ENCODE results near the gene MAN1B1. TPM values are rescaled to one million over a fixed set of nuclear protein-coding genes. Genes with fewer than 3 reads are reported as not detected.

Gene MAN1B1
- total and polyA plus RNA-seq, 7 experiments from 2014 or later = 36.0 to 74.2 (median 64.7) TPM

GRCh38 chr9:137149942-137150616, 63.3 kb downstream of the MAN1B1 start:
- H3K4me1 Mint-ChIP-seq = peaks cover 0 to 10% (median 0%) of the 10 kb centered on the region in 7 donors
- no peaks in the 10 kb centered on the region for H3K9me3 Mint-ChIP-seq
- no peak for DNase-seq
- H3K4me3 Mint-ChIP-seq = peak overlapping the region in 1 of 10 donors; percentile 25
- H3K36me3 ChIP-seq (ENCODE audit: control insufficient read depth in 2 of 3, insufficient read depth in 3 of 3, low read length in 3 of 3) = no peaks in the 10 kb centered on the region
- peaks cover 4 to 14% (median 8%) of the 10 kb centered on the region in 5 donors for H3K27me3 Mint-ChIP-seq
- POLR2A ChIA-PET = interaction anchor here (1.1 kb wide), 1 partner anchor 39 kb away, joined by 3 read pairs; no protein-coding TSS in a partner anchor
- H3K27ac ChIP-seq (ENCODE audit: low read depth, low read length) = no peak overlapping the region
- intact Hi-C loops (cut with micrococcal nuclease) = loop anchor here in 1 of 2 donors (2.0 kb wide), 1 partner anchor 51 kb away; the partner anchor contains the start of gene TPRN
- ATAC-seq = no peak
- H3K27me3 ChIP-seq (ENCODE audit: control insufficient read depth in 2 of 2, insufficient read depth in 2 of 2, low read length in 2 of 2) = peaks cover 0 to under 1% of the 10 kb centered on the region in 2 donors
- H3K36me3 Mint-ChIP-seq = no peaks in the 10 kb centered on the region
- H3K9me3 ChIP-seq (ENCODE audit: control insufficient read depth in 2 of 3, low read length in 3 of 3) = no peaks in the 10 kb centered on the region
- H3K4me3 ChIP-seq (ENCODE audit: low read length) = no peak overlapping the region
- CTCF ChIA-PET = no interaction called here
- no peaks in the 10 kb centered on the region for H3K4me1 ChIP-seq (ENCODE audit: control insufficient read depth in 2 of 2, insufficient read depth in 2 of 2, low read length in 2 of 2)
- H3K27ac Mint-ChIP-seq = no peak overlapping the region

- Histone ChIP-seq H3K4me1 (ENCODE audit: control insufficient read depth in 2 of 2, insufficient read depth in 2 of 2, low read length in 2 of 2) (no peaks in the 10 kb centered on the region), H3K27me3 (ENCODE audit: control insufficient read depth in 2 of 2, insufficient read depth in 2 of 2, low read length in 2 of 2) (peaks cover 0 to 4% of the 10 kb centered on the region in 2 donors), H3K36me3 (ENCODE audit: control insufficient read depth in 2 of 3, insufficient read depth in 3 of 3, low read length in 3 of 3) (no peaks in the 10 kb centered on the region), H3K4me3 (ENCODE audit: low read length) (no peak overlapping the region), H3K9me3 (ENCODE audit: control insufficient read depth in 2 of 3, low read length in 3 of 3) (no peaks in the 10 kb centered on the region), H3K27ac (ENCODE audit: low read depth, low read length) (no peak overlapping the region)
- Mint-ChIP-seq H3K27ac (peak overlapping the region in 1 of 9 donors; percentile 65), H3K36me3 (no peaks in the 10 kb centered on the region), H3K4me3 (no peak overlapping the region), H3K27me3 (peaks cover 7 to 16% (median 12%) of the 10 kb centered on the region in 5 donors), H3K4me1 (peaks cover 0 to 10% (median 0%) of the 10 kb centered on the region in 7 donors), H3K9me3 (no peaks in the 10 kb centered on the region)
- intact Hi-C loops (cut with micrococcal nuclease) = loop anchor here in 1 of 2 donors (2.0 kb wide), 1 partner anchor 50 kb away; the partner anchor contains the start of gene TPRN
- ATAC-seq (no peak), DNase-seq (peak in 1 of 9 donors; percentile 68)
- POLR2A ChIA-PET = no interaction called here
- CTCF ChIA-PET = no interaction called here
Observed at GRCh38 chr9:137150617-137151457, 64.1 kb downstream of the MAN1B1 start.

DNA sequence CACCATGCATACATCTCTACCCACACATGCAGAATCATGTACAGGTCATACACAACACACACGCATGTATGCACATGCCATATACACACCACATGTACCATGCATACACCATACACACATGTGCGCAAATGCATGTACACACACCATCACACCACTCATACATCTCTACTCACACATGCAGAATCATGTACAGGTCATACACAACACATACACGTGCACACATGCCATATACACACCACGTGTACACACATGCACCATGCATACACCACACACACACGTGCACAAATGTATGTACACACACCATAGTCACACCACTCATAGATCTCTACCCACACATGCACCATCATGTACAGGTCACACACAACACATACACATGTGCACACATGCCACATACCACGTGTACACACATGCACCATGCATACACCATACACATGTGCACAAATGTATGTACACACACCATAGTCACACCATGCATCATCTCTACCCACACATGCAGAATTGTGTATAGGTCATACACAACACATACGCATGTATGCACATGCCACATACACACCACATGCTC, 66.1 kb downstream of the MAN1B1 start:
- intact Hi-C loops (cut with micrococcal nuclease) = no loop called here
- peaks cover 0 to 15% (median 3%) of the 10 kb centered on the region in 7 donors for H3K4me1 Mint-ChIP-seq
- DNase-seq (no peak), ATAC-seq (no peak)
- H3K27me3 Mint-ChIP-seq = peaks cover 10 to 22% (median 17%) of the 10 kb centered on the region in 5 donors
- CTCF ChIA-PET = no interaction called here
- peaks cover 0 to 2% (median 0%) of the 10 kb centered on the region in 11 donors for H3K9me3 Mint-ChIP-seq
- Histone ChIP-seq H3K4me3 (ENCODE audit: low read length) (no peak overlapping the region), H3K4me1 (ENCODE audit: control insufficient read depth in 2 of 2, insufficient read depth in 2 of 2, low read length in 2 of 2) (peaks cover 0 to 16% of the 10 kb centered on the region in 2 donors), H3K36me3 (ENCODE audit: control insufficient read depth in 2 of 3, insufficient read depth in 3 of 3, low read length in 3 of 3) (no peaks in the 10 kb centered on the region), H3K9me3 (ENCODE audit: control insufficient read depth in 2 of 3, low read length in 3 of 3) (no peaks in the 10 kb centered on the region), H3K27ac (ENCODE audit: low read depth, low read length) (no peak overlapping the region), H3K27me3 (ENCODE audit: control insufficient read depth in 2 of 2, insufficient read depth in 2 of 2, low read length in 2 of 2) (peaks cover 4 to 18% of the 10 kb centered on the region in 2 donors)
- POLR2A ChIA-PET = no interaction called here
- H3K36me3 Mint-ChIP-seq = no peaks in the 10 kb centered on the region
- no peak overlapping the region for H3K4me3 Mint-ChIP-seq
- no peak overlapping the region for H3K27ac Mint-ChIP-seq

- no peaks in the 10 kb centered on the region for H3K36me3 Mint-ChIP-seq
- no peaks in the 10 kb centered on the region for H3K36me3 ChIP-seq (ENCODE audit: control insufficient read depth in 2 of 3, insufficient read depth in 3 of 3, low read length in 3 of 3)
- intact Hi-C loops (cut with micrococcal nuclease) = loop anchor here in 1 of 2 donors (1.0 kb wide), 1 partner anchor 67 kb away; no protein-coding TSS in a partner anchor
- peaks cover 0 to 3% (median 0%) of the 10 kb centered on the region in 11 donors for H3K9me3 Mint-ChIP-seq
- POLR2A ChIA-PET = interaction anchor here (0.9 to 1.0 kb wide), 2 partner anchors 27 to 30 kb away, joined by 3 read pairs; no protein-coding TSS in a partner anchor
- peak overlapping the region; percentile 41 for H3K4me3 ChIP-seq (ENCODE audit: low read length)
- H3K4me1 ChIP-seq (ENCODE audit: control insufficient read depth in 2 of 2, insufficient read depth in 2 of 2, low read length in 2 of 2) = peaks cover 0 to 16% of the 10 kb centered on the region in 2 donors
- DNase-seq (peak in 6 of 9 donors; percentile 27 to 77 (median 40)), ATAC-seq (peak; percentile 88)
- H3K27me3 ChIP-seq (ENCODE audit: control insufficient read depth in 2 of 2, insufficient read depth in 2 of 2, low read length in 2 of 2) = peaks cover 4 to 24% of the 10 kb centered on the region in 2 donors
- no peak overlapping the region for H3K27ac Mint-ChIP-seq
- H3K27ac ChIP-seq (ENCODE audit: low read depth, low read length) = no peak overlapping the region
- H3K4me3 Mint-ChIP-seq = peak overlapping the region in 8 of 10 donors; percentile 27 to 78 (median 66)
- no peaks in the 10 kb centered on the region for H3K9me3 ChIP-seq (ENCODE audit: control insufficient read depth in 2 of 3, low read length in 3 of 3)
- CTCF ChIA-PET = no interaction called here
- H3K4me1 Mint-ChIP-seq = peaks cover 5 to 19% (median 11%) of the 10 kb centered on the region in 7 donors
- peaks cover 32 to 44% (median 38%) of the 10 kb centered on the region in 5 donors for H3K27me3 Mint-ChIP-seq
Observed at GRCh38 chr9:137156567-137157375, 70.0 kb downstream of the MAN1B1 start.

DNA sequence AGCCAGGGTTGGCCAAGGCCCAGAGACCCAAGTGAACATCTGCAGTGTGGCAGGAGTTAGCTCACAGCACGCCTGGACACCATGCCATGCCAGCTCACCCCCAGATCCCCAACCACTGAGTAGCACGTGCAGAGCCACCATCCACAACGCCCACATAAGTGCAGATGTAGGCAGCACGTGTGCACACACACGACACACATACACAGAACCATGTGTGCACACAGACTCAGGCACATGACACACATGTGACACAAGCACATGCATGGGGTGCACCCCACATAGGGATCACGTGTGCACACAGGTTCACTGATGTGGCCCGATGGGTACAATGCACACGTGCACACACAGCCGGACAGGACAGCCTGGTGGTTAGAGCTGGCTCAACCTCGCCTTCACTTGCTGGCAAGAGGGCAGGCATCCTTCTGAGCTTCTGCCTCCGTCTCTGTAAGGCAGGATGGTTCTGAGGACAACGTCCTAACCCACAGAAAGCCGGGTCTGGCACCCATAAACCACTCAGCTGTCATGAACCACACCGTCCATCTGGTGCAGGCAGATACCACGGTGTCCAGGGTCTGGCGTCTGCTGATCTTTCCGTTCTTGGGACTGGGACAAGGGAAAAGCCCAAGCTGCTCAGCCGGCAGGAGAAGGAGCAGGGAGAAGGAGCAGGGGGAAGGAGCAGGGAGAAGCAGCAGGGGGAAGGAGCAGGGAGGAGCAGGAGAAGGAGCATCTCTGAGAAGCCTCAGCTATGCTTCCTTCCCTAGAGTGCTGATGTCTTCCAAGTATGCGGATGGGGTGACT, 71.0 kb downstream of the MAN1B1 start:
- intact Hi-C loops (cut with micrococcal nuclease) = loop anchor here in 1 of 2 donors (1.0 kb wide), 1 partner anchor 65 kb away; no protein-coding TSS in a partner anchor
- peaks cover 0 to 16% of the 10 kb centered on the region in 2 donors for H3K4me1 ChIP-seq (ENCODE audit: control insufficient read depth in 2 of 2, insufficient read depth in 2 of 2, low read length in 2 of 2)
- H3K4me1 Mint-ChIP-seq = peaks cover 5 to 19% (median 13%) of the 10 kb centered on the region in 7 donors
- H3K4me3 Mint-ChIP-seq = peak overlapping the region in 5 of 10 donors; percentile 27 to 55 (median 48)
- H3K4me3 ChIP-seq (ENCODE audit: low read length) = no peak overlapping the region
- H3K27ac Mint-ChIP-seq = no peak overlapping the region
- ATAC-seq (no peak), DNase-seq (no peak)
- no peaks in the 10 kb centered on the region for H3K9me3 ChIP-seq (ENCODE audit: control insufficient read depth in 2 of 3, low read length in 3 of 3)
- ChIA-PET CTCF (no interaction called here), POLR2A (interaction anchor here (1.0 kb wide), 1 partner anchor 29 kb away, joined by 3 read pairs; no protein-coding TSS in a partner anchor)
- H3K27me3 Mint-ChIP-seq = peaks cover 32 to 45% (median 41%) of the 10 kb centered on the region in 5 donors
- H3K9me3 Mint-ChIP-seq = peaks cover 0 to 3% (median 0%) of the 10 kb centered on the region in 11 donors
- H3K27ac ChIP-seq (ENCODE audit: low read depth, low read length) = no peak overlapping the region
- H3K36me3 Mint-ChIP-seq = no peaks in the 10 kb centered on the region
- peaks cover 4 to 24% of the 10 kb centered on the region in 2 donors for H3K27me3 ChIP-seq (ENCODE audit: control insufficient read depth in 2 of 2, insufficient read depth in 2 of 2, low read length in 2 of 2)
- H3K36me3 ChIP-seq (ENCODE audit: control insufficient read depth in 2 of 3, insufficient read depth in 3 of 3, low read length in 3 of 3) = no peaks in the 10 kb centered on the region
